Endothelial cell of umbilical vein (primary cell): Measurements from ENCODE around the gene EEA1. TPM values are rescaled to one million over a fixed set of nuclear protein-coding genes. Genes with fewer than 3 reads are reported as not detected.

Experiments used
- BruUV-seq: library from RNA; stranded (reverse); fragments of 400-500 nt; replicated peaks from 2 replicates; lab custom pipeline; 2021; lab: Mats Ljungman, UMichigan
- CTCF ChIA-PET: fragments of 300-600, 350-600 bp; sonication (Branson Sonifier 250); formaldehyde crosslinking; loops from one replicate; lab custom pipeline; 2021; ENCODE audit warnings: antibody characterized with exemption, inconsistent platforms; lab: Charles Lee
- POLR2A ChIA-PET: fragments of 300-600, 350-600 bp; sonication (Branson Sonifier 250); formaldehyde crosslinking; loops from one replicate; lab custom pipeline; 2021; ENCODE audit warnings: antibody characterized with exemption, inconsistent platforms; lab: Charles Lee
- DNase-seq: peaks from one replicate; pipeline ENCODE4 v3.0.0-alpha.2; 2011; ENCODE audit warnings: low read depth, low spot score
- FAIRE-seq: peaks from 2 replicates; lab custom pipeline; 2011; peaks lifted over from hg19 to GRCh38; lab: Jason Lieb, UNC
- H2AFZ ChIP-seq: 2 replicates; pipeline ENCODE4 v1.6.0; 2012; ENCODE audit warnings: low read depth, low read length, control low read depth, inconsistent platforms
- H3K27ac ChIP-seq: 2 replicates; pipeline ENCODE4 v1.5.1; 2011; ENCODE audit warnings: low read depth, mild to moderate bottlenecking, control low read depth, low read length, moderate library complexity; ENCODE audit not compliant: insufficient read depth
- H3K27me3 ChIP-seq, 2 experiments: 2 replicates each; pipeline versions ENCODE4 v1.6.0 to v1.6.1; 2011; ENCODE audit warnings: low read length in 2 of 2, mixed read lengths in 1 of 2; ENCODE audit not compliant: control insufficient read depth in 2 of 2, insufficient read depth in 2 of 2
- H3K36me3 ChIP-seq, 2 experiments: 2 replicates in 1 of 2; 3 replicates in 1 of 2; pipeline ENCODE4 v1.5.1; 2011; ENCODE audit warnings: low read length in 2 of 2, mild to moderate bottlenecking in 1 of 2, moderate library complexity in 1 of 2; ENCODE audit not compliant: control insufficient read depth in 2 of 2, insufficient read depth in 2 of 2; ENCODE audit errors: extremely low read depth in 1 of 2
- H3K4me1 ChIP-seq: 3 replicates; pipeline ENCODE4 v1.5.1; 2011; ENCODE audit warnings: mild to moderate bottlenecking, low read length; ENCODE audit not compliant: control insufficient read depth, insufficient read depth; ENCODE audit errors: extremely low read depth
- H3K4me2 ChIP-seq: 2 replicates; pipeline ENCODE4 v1.6.1; 2011; ENCODE audit warnings: low read length, control low read depth, mixed read lengths; ENCODE audit not compliant: insufficient read depth
- H3K4me3 ChIP-seq, 3 experiments: fragments of 200-600 bp in 1 of 3; sonication (generic), shearing (Covaris generic) in 1 of 3; replicated peaks in 1 of 3; 2 replicates each; pipeline ENCODE4 v1.5.1; 2011 to 2016; ENCODE audit warnings: control low read depth in 3 of 3, low read length in 3 of 3, mild to moderate bottlenecking in 2 of 3, inconsistent platforms in 1 of 3, low read depth in 1 of 3, moderate library complexity in 1 of 3; ENCODE audit not compliant: insufficient read depth in 1 of 3
- H3K79me2 ChIP-seq: 2 replicates; pipeline ENCODE4 v1.6.0; 2012; ENCODE audit warnings: low read length, inconsistent platforms; ENCODE audit not compliant: control insufficient read depth, insufficient read depth
- H3K9ac ChIP-seq: replicated peaks from 2 replicates; pipeline ENCODE3; 2011; ENCODE audit warnings: low read length, control low read depth; ENCODE audit not compliant: insufficient read depth; ENCODE audit errors: extremely low read depth
- H3K9me1 ChIP-seq: replicated peaks from 3 replicates; pipeline ENCODE4 v1.6.0; 2011; ENCODE audit warnings: mild to moderate bottlenecking, low read length; ENCODE audit not compliant: control insufficient read depth, insufficient read depth; ENCODE audit errors: extremely low read depth
- H3K9me3 ChIP-seq: replicated peaks from 2 replicates; pipeline ENCODE4 v1.5.1; 2012; ENCODE audit warnings: low read length, inconsistent platforms; ENCODE audit not compliant: control insufficient read depth, insufficient read depth
- H4K20me1 ChIP-seq: replicated peaks from 2 replicates; pipeline ENCODE3; 2011; ENCODE audit warnings: mild to moderate bottlenecking, low read length; ENCODE audit not compliant: control insufficient read depth, insufficient read depth; ENCODE audit errors: extremely low read depth
- CTCF ChIP-seq, 2 donors: IDR thresholded peaks; 1 replicate in 1 of 2; 2 replicates in 1 of 2; pipeline ENCODE4 v1.5.1; 2011; ENCODE audit warnings: low read length in 2 of 2, mild to moderate bottlenecking in 2 of 2, moderate library complexity in 2 of 2, control low read depth in 1 of 2, inconsistent platforms in 1 of 2, low read depth in 1 of 2; ENCODE audit not compliant: insufficient read depth in 1 of 2; ENCODE audit errors: extremely low read depth in 1 of 2
- EZH2 ChIP-seq: IDR thresholded peaks from 2 replicates; pipeline ENCODE4 v1.6.1; 2012; ENCODE audit warnings: borderline replicate concordance, low read depth, mild to moderate bottlenecking, moderate library complexity, low read length, inconsistent platforms; ENCODE audit not compliant: severe bottlenecking
- FOS ChIP-seq: IDR thresholded peaks from 2 replicates; pipeline ENCODE4 v1.6.1; 2011; ENCODE audit warnings: mild to moderate bottlenecking, low read length, moderate library complexity, borderline replicate concordance; ENCODE audit not compliant: insufficient read depth
- GATA2 ChIP-seq: IDR thresholded peaks from 2 replicates; pipeline ENCODE4 v1.7.0; 2011; ENCODE audit warnings: low read depth, mild to moderate bottlenecking, moderate library complexity, mixed read lengths, low read length; ENCODE audit not compliant: insufficient read length, insufficient read depth
- JUN ChIP-seq: IDR thresholded peaks from 2 replicates; pipeline ENCODE4 v1.6.1; 2011; ENCODE audit warnings: borderline replicate concordance, low read depth; ENCODE audit not compliant: insufficient read length, insufficient read depth
- MAX ChIP-seq: IDR thresholded peaks from 2 replicates; pipeline ENCODE4 v1.6.1; 2011; ENCODE audit not compliant: insufficient read depth, insufficient read length
- MYC ChIP-seq: IDR thresholded peaks from one replicate; pipeline ENCODE4 v1.6.1; 2011; ENCODE audit warnings: mild to moderate bottlenecking, low read depth, low read length
- POLR2A ChIP-seq: IDR thresholded peaks from 2 replicates; pipeline ENCODE4 v1.6.1; 2012; ENCODE audit warnings: low read depth, mild to moderate bottlenecking, control low read depth, low read length
- POLR2AphosphoS5 ChIP-seq: IDR thresholded peaks from 2 replicates; pipeline ENCODE4 v1.6.1; 2012; ENCODE audit warnings: low read depth, mild to moderate bottlenecking, control low read depth, low read length, moderate library complexity; ENCODE audit not compliant: insufficient read depth
- dilution Hi-C: fragments of 300-500 bp; cut with MboI; formaldehyde crosslinking; loops from one replicate; pipeline ENCODE4 v1.15.0; 2019; ENCODE audit warnings: low sequenced_read_pairs; ENCODE audit not compliant: extremely low pct_ligation_motif_present
- intact Hi-C: fragments of 100-400 bp; cut with micrococcal nuclease; formaldehyde crosslinking; loops from one replicate; pipeline ENCODE4 v1.10.0; 2022
- polyA plus RNA-seq, 4 experiments: library from polyadenylated mRNA; depleted of rRNA in 3 of 4; stranded (reverse) in 3 of 4; unstranded in 1 of 4; fragments of >200 nt; gene quantifications; 2 replicates each; pipeline versions ENCODE4 v1.2.1 to v1.2.3, GENCODE V29; 2011 to 2012; ENCODE audit warnings: missing spikeins in 1 of 4
- total RNA-seq: library from RNA; stranded (reverse); gene quantifications from 2 replicates; pipeline ENCODE4 v1.2.3, GENCODE V29; 2021

EEA1 gene
- total and polyA plus RNA-seq, 2 donors (not counting 3 experiments of a cell fraction or from before 2014, with no cell fraction given), result 2.6 to 38.8 TPM

- no peaks in the 10 kb centered on the region for H3K9me1 ChIP-seq
- H2AFZ ChIP-seq, result no peak overlapping the region
- CTCF ChIA-PET, result interaction anchor here (1.1 to 1.3 kb wide), 3 partner anchors 9 to 445 kb away, joined by 3 to 5 read pairs (median 4); no protein-coding TSS in a partner anchor
- H3K36me3 ChIP-seq, result no peaks in the 10 kb centered on the region
- H3K4me3 ChIP-seq, result no peak overlapping the region
- no peaks in the 10 kb centered on the region for H3K79me2 ChIP-seq
- H3K4me2 ChIP-seq, result no peak overlapping the region
- intact Hi-C loops (no loop called here), dilution Hi-C loops (no loop called here)
- POLR2A ChIA-PET, result no interaction called here
- H3K9ac ChIP-seq, result no peak overlapping the region
- H3K9me3 ChIP-seq, result no peaks in the 10 kb centered on the region
- no peak for TF ChIP-seq CTCF (IDR thresholded peaks at IDR 0.05; ENCODE audit: extremely low read depth in 1 of 2, insufficient read depth in 1 of 2, low read depth in 1 of 2, low read length in 2 of 2)
- no peak for TF ChIP-seq GATA2
- no peak for TF ChIP-seq MYC
- TF ChIP-seq POLR2AphosphoS5, result no peak
- TF ChIP-seq MAX, result no peak
- TF ChIP-seq JUN, result no peak
- no peak for TF ChIP-seq FOS
- no peak for TF ChIP-seq POLR2A
- TF ChIP-seq EZH2, result no peak
- no peak for FAIRE-seq
- no peak for DNase-seq
- no peak overlapping the region for H3K27ac ChIP-seq
- BruUV-seq, result no TSS peak
- no peaks in the 10 kb centered on the region for H4K20me1 ChIP-seq
- H3K4me1 ChIP-seq, result peaks cover 13% of the 10 kb centered on the region
- no peaks in the 10 kb centered on the region for H3K27me3 ChIP-seq
These were observed 45.7 kb upstream of the EEA1 start for GRCh38 chr12:92974759-92975158.
